Ureter (tissue), 1 donor: ENCODE data around the gene F12. TPM values are rescaled to one million over a fixed set of nuclear protein-coding genes. Genes with fewer than 3 reads are reported as not detected.

Source experiments
- DNase-seq: peaks from one replicate; pipeline ENCODE4 v3.0.0-alpha.2; 2020; ENCODE audit warnings: low spot score
- total RNA-seq: library from RNA; stranded (reverse); gene quantifications from one replicate; pipeline ENCODE4 v1.2.4, GENCODE V29; 2023
- donor health status: DM: yes; HTN: yes; CAD: no.

Gene F12
- total RNA-seq, result 1.3 TPM

- DNase-seq, result no peak
These were observed at the start of gene F12 for GRCh38 chr5:177409043-177409801. Gene F12 (minus strand): TSS chr5:177409564. CDS start chr5:177409527, 37 bp downstream.

- DNase-seq, result no peak
These were observed 49.6 kb upstream of the F12 start for GRCh38 chr5:177458912-177459350.

- no peak for DNase-seq
These were observed 48.7 kb upstream of the F12 start for GRCh38 chr5:177457852-177458681.

- peak; percentile 79 for DNase-seq
These were observed 47.9 kb upstream of the F12 start for GRCh38 chr5:177456976-177457851.

- no peak for DNase-seq
These were observed 47.2 kb upstream of the F12 start for GRCh38 chr5:177456591-177456964.

GRCh38 chr5:177455661-177456590, 46.6 kb upstream of the F12 start:
- DNase-seq, result peak; percentile 95

GRCh38 chr5:177455036-177455660, 45.8 kb upstream of the F12 start:
- peak; percentile 89 for DNase-seq

GRCh38 chr5:177454397-177455035, 45.2 kb upstream of the F12 start:
- DNase-seq, result peak; percentile 93

GRCh38 chr5:177453852-177454396, 44.6 kb upstream of the F12 start:
- DNase-seq, result no peak

GRCh38 chr5:177452688-177453638, 43.6 kb upstream of the F12 start:
- no peak for DNase-seq

- no peak for DNase-seq
These were observed 41.5 kb upstream of the F12 start for GRCh38 chr5:177450667-177451424.

GRCh38 chr5:177449140-177450061, 40.0 kb upstream of the F12 start:
- DNase-seq, result no peak

- no peak for DNase-seq
These were observed 39.0 kb upstream of the F12 start for GRCh38 chr5:177448244-177448950.

GRCh38 chr5:177447611-177448243, 38.4 kb upstream of the F12 start:
- DNase-seq, result no peak

- DNase-seq, result no peak
These were observed 37.8 kb upstream of the F12 start for GRCh38 chr5:177447066-177447610.
